ENCODE measurements around the gene ANKS1B. TPM values are rescaled to one million over a fixed set of nuclear protein-coding genes. Genes with fewer than 3 reads are reported as not detected.

The ANKS1B gene
- total and polyA plus RNA-seq, 10 of the 15 experiments (the other 5 are each of a cell fraction or from before 2014, with no cell fraction given): 0.16 to 1.3 (median 0.82) TPM; not detected in 7

DNA sequence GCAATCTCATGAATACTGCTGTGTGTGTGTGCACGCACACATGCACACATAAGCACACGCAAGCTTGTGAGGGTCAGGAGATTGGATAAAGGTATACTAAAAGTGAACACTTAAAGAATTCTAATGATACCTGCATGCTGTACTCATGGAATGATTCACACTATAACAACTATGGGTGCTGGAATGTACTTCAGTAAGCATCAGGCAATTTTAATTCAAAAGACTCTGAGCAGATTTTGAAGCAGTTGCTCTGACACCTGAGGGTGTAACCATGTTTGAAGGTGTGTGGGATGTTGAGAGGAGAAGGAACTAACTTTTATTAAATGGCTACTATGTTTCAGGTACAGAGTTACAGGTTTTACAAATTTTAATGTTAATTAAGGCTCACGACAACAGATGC, 275.6 kb downstream of the ANKS1B start:
- intact Hi-C loops (cut with micrococcal nuclease; ENCODE audit: unreplicated experiment) (no loop called here), in situ Hi-C loops (cut with MboI) (no loop called here)
- DNase-seq (ENCODE audit: low read depth, low spot score): no peak
- 47% methylated on average over 3 of the region's 3 CpGs for WGBS (ENCODE audit: insufficient coverage, insufficient replicate concordance, low lambda C conversion rate, missing lambda C conversion rate)
- BruUV-seq (replicated peaks): no TSS peak
- TF ChIP-seq SPI1 (IDR thresholded peaks at IDR 0.05; ENCODE audit: borderline replicate concordance, insufficient read depth, low read depth, low read length): no peak
- no peak for TF ChIP-seq CHD2 (IDR thresholded peaks at IDR 0.05; ENCODE audit: borderline replicate concordance, low read depth, low read length)
- TF ChIP-seq CREM (IDR thresholded peaks at IDR 0.05; ENCODE audit: low read depth): no peak
- TF ChIP-seq, protein P1, sequence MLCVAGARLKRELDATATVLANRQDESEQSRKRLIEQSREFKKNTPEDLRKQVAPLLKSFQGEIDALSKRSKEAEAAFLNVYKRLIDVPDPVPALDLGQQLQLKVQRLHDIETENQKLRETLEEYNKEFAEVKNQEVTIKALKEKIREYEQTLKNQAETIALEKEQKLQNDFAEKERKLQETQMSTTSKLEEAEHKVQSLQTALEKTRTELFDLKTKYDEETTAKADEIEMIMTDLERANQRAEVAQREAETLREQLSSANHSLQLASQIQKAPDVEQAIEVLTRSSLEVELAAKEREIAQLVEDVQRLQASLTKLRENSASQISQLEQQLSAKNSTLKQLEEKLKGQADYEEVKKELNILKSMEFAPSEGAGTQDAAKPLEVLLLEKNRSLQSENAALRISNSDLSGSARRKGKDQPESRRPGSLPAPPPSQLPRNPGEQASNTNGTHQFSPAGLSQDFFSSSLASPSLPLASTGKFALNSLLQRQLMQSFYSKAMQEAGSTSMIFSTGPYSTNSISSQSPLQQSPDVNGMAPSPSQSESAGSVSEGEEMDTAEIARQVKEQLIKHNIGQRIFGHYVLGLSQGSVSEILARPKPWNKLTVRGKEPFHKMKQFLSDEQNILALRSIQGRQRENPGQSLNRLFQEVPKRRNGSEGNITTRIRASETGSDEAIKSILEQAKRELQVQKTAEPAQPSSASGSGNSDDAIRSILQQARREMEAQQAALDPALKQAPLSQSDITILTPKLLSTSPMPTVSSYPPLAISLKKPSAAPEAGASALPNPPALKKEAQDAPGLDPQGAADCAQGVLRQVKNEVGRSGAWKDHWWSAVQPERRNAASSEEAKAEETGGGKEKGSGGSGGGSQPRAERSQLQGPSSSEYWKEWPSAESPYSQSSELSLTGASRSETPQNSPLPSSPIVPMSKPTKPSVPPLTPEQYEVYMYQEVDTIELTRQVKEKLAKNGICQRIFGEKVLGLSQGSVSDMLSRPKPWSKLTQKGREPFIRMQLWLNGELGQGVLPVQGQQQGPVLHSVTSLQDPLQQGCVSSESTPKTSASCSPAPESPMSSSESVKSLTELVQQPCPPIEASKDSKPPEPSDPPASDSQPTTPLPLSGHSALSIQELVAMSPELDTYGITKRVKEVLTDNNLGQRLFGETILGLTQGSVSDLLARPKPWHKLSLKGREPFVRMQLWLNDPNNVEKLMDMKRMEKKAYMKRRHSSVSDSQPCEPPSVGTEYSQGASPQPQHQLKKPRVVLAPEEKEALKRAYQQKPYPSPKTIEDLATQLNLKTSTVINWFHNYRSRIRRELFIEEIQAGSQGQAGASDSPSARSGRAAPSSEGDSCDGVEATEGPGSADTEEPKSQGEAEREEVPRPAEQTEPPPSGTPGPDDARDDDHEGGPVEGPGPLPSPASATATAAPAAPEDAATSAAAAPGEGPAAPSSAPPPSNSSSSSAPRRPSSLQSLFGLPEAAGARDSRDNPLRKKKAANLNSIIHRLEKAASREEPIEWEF (IDR thresholded peaks at IDR 0.05; ENCODE audit: insufficient replicate concordance, low read depth, low read length): no peak
- no peak for TF ChIP-seq SUPT20H (IDR thresholded peaks at IDR 0.05; ENCODE audit: borderline replicate concordance, control insufficient read depth, low read depth, low read length)
- TF ChIP-seq YY1 (IDR thresholded peaks at IDR 0.05; ENCODE audit: low read depth, low read length): no peak
- no peaks in the 10 kb centered on the region for H3K36me3 ChIP-seq (ENCODE audit: control insufficient read depth in 2 of 2, insufficient read depth in 2 of 2, low read length in 1 of 2)
- no peak for FAIRE-seq
- no peaks in the 10 kb centered on the region for H3K9me3 ChIP-seq (replicated peaks; ENCODE audit: control insufficient read depth, insufficient read depth, low read length)
- SMC1A ChIA-PET (ENCODE audit: uncharacterized antibody, unreplicated experiment): no interaction called here
- H3K4me2 ChIP-seq (ENCODE audit: control insufficient read depth, insufficient read depth): no peak overlapping the region
- POLR2A ChIA-PET: no interaction called here
- H4K20me1 ChIP-seq (ENCODE audit: control insufficient read depth, insufficient read depth): no peaks in the 10 kb centered on the region
- H3K79me2 ChIP-seq (ENCODE audit: control insufficient read depth, insufficient read depth, low read length): no peaks in the 10 kb centered on the region
- RAD21 ChIA-PET (ENCODE audit: unreplicated experiment): no interaction called here
- CTCF ChIA-PET: no interaction called here
- no peaks in the 10 kb centered on the region for H3K27me3 ChIP-seq (replicated peaks in 1 of 2; ENCODE audit: control insufficient read depth in 2 of 2, insufficient read depth in 2 of 2, low read length in 1 of 2)
- H2AFZ ChIP-seq (ENCODE audit: control insufficient read depth, low read depth, low read length): no peak overlapping the region
- no peak overlapping the region for H3K9ac ChIP-seq (ENCODE audit: control insufficient read depth, insufficient read depth, low read length)
- no peak for ATAC-seq
- no peak overlapping the region for H3K27ac ChIP-seq (ENCODE audit: control insufficient read depth, insufficient read depth)
- no peaks in the 10 kb centered on the region for H3K4me1 ChIP-seq (ENCODE audit: control insufficient read depth, insufficient read depth, low read length)
- no peak overlapping the region for H3K4me3 ChIP-seq
